ENCODE results near the gene ABCA7. TPM values are rescaled to one million over a fixed set of nuclear protein-coding genes. Genes with fewer than 3 reads are reported as not detected.
A peak's percentile ranks its signal among the peaks of the same experiment; 100 is the strongest.
"Not testable (repeated sequence)": the region's sequence is repeated elsewhere in the genome, so short reads cannot be mapped to it uniquely, and the experiment has no call there.

The ABCA7 gene
- total RNA-seq, 3 donors from 2014 or later (not counting 1 experiment from before 2014, with no cell fraction given), result 73.3 to 149 (median 121) TPM

- Mint-ChIP-seq H3K36me3 (no peaks in the 10 kb centered on the region), H3K4me1 (peaks cover 24 to 49% of the 10 kb centered on the region in 2 donors)
These were observed 19.0 kb upstream of the ABCA7 start, which contains the start of gene TMEM259 for GRCh38 chr19:1020868-1021425. TSS of gene TMEM259 (minus strand) at chr19:1021123. CDS start at chr19:1020996, 127 bp downstream.

GRCh38 chr19:1023883-1024188 lies 16.1 kb upstream of the ABCA7 start:
- WGBS (ENCODE audit: insufficient coverage), result 91% methylated on average over 5 of the region's 5 CpGs
- H3K27ac Mint-ChIP-seq, result not testable (repeated sequence)

More at GRCh38 chr19:1020868-1021425, 19.0 kb upstream of the ABCA7 start, which contains the start of gene TMEM259:
- TF ChIP-seq, protein P1, sequence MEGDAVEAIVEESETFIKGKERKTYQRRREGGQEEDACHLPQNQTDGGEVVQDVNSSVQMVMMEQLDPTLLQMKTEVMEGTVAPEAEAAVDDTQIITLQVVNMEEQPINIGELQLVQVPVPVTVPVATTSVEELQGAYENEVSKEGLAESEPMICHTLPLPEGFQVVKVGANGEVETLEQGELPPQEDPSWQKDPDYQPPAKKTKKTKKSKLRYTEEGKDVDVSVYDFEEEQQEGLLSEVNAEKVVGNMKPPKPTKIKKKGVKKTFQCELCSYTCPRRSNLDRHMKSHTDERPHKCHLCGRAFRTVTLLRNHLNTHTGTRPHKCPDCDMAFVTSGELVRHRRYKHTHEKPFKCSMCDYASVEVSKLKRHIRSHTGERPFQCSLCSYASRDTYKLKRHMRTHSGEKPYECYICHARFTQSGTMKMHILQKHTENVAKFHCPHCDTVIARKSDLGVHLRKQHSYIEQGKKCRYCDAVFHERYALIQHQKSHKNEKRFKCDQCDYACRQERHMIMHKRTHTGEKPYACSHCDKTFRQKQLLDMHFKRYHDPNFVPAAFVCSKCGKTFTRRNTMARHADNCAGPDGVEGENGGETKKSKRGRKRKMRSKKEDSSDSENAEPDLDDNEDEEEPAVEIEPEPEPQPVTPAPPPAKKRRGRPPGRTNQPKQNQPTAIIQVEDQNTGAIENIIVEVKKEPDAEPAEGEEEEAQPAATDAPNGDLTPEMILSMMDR (IDR thresholded peaks at IDR 0.05), result no peak
- DNase-seq (peak; percentile 97 to 98), ATAC-seq (peak; percentile 88 to 98 (median 88))
- H3K27ac Mint-ChIP-seq, result peak within 1 kb of the TSS; percentile 100
- 0% methylated on average over 66 of the region's 68 CpGs for WGBS (ENCODE audit: insufficient coverage)
- intact Hi-C loops (cut with micrococcal nuclease), result loop anchor here (1.0 to 5.0 kb wide), 3 partner anchors 20 to 226 kb away; partner anchors contain the start of genes ABCA7, GPX4 and MIDN
- no peaks in the 10 kb centered on the region for H3K27me3 ChIP-seq (ENCODE audit: control insufficient read depth, insufficient read depth, low read length)
- H3K27ac ChIP-seq (ENCODE audit: low read length), result peak within 1 kb of the TSS; percentile 100
- H3K27me3 Mint-ChIP-seq (ENCODE audit: low read depth in 2 of 2), result peaks cover 0 to 3% of the 10 kb centered on the region in 2 donors
- no peaks in the 10 kb centered on the region for H3K9me3 Mint-ChIP-seq
- peaks cover 9% of the 10 kb centered on the region for H3K36me3 ChIP-seq (ENCODE audit: control insufficient read depth, insufficient read depth, low read length)
- peak within 1 kb of the TSS; percentile 94 for H3K4me3 ChIP-seq (ENCODE audit: low read length)
- H3K9me3 ChIP-seq (ENCODE audit: control insufficient read depth, insufficient read depth, low read length), result no peaks in the 10 kb centered on the region
- peak within 1 kb of the TSS; percentile 92 for H3K4me3 Mint-ChIP-seq
- peaks cover 66% of the 10 kb centered on the region for H3K4me1 ChIP-seq (ENCODE audit: control insufficient read depth, insufficient read depth, low read length)

DNA sequence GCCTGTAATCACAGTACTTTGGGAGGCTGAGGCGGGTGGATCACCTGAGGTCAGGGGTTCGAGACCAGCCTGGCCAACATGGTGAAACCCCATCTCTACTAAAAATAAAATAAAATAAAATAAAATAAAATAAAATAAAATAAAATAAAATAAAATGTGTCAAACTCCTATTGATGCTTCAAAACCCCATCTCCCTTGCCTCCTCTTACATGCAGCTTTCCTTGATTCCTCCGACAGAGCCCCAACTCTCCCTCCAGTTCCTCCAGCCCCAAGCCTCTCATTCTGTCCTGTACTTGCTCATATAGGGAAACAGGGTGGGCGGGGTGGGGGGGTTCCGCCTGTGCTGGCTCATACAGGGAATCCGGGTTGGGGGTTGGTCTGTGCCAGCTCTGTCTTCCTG lies 14.8 kb upstream of the ABCA7 start:
- H3K36me3 ChIP-seq (ENCODE audit: control insufficient read depth, insufficient read depth, low read length); H3K27ac Mint-ChIP-seq; H3K27me3 ChIP-seq (ENCODE audit: control insufficient read depth, insufficient read depth, low read length); DNase-seq; H3K9me3 ChIP-seq (ENCODE audit: control insufficient read depth, insufficient read depth, low read length); ATAC-seq; intact Hi-C loops (cut with micrococcal nuclease); H3K27ac ChIP-seq (ENCODE audit: low read length); H3K27me3 Mint-ChIP-seq (ENCODE audit: low read depth in 2 of 2); H3K4me3 ChIP-seq (ENCODE audit: low read length); H3K9me3 Mint-ChIP-seq; H3K36me3 Mint-ChIP-seq: not testable (repeated sequence)
- Mint-ChIP-seq H3K4me1 (peaks cover 19 to 30% of the 10 kb centered on the region in 2 donors), H3K4me3 (peak overlapping the region; percentile 14)
- H3K4me1 ChIP-seq (ENCODE audit: control insufficient read depth, insufficient read depth, low read length), result peaks cover 59% of the 10 kb centered on the region
- WGBS (ENCODE audit: insufficient coverage), result 90% methylated on average over 3 of the region's 6 CpGs

More at GRCh38 chr19:1023883-1024188, 16.1 kb upstream of the ABCA7 start:
- H3K9me3 Mint-ChIP-seq; H3K36me3 Mint-ChIP-seq; H3K36me3 ChIP-seq (ENCODE audit: control insufficient read depth, insufficient read depth, low read length); H3K4me3 Mint-ChIP-seq; DNase-seq; ATAC-seq; H3K27me3 ChIP-seq (ENCODE audit: control insufficient read depth, insufficient read depth, low read length); H3K27ac ChIP-seq (ENCODE audit: low read length); H3K4me3 ChIP-seq (ENCODE audit: low read length); H3K9me3 ChIP-seq (ENCODE audit: control insufficient read depth, insufficient read depth, low read length); H3K27me3 Mint-ChIP-seq (ENCODE audit: low read depth in 2 of 2): not testable (repeated sequence)
- intact Hi-C loops (cut with micrococcal nuclease), result loop anchor here (5.0 kb wide), 1 partner anchor 223 kb away; the partner anchor contains the start of gene MIDN
- H3K4me1 Mint-ChIP-seq, result peaks cover 15 to 34% of the 10 kb centered on the region in 2 donors
- H3K4me1 ChIP-seq (ENCODE audit: control insufficient read depth, insufficient read depth, low read length), result peaks cover 59% of the 10 kb centered on the region

DNA sequence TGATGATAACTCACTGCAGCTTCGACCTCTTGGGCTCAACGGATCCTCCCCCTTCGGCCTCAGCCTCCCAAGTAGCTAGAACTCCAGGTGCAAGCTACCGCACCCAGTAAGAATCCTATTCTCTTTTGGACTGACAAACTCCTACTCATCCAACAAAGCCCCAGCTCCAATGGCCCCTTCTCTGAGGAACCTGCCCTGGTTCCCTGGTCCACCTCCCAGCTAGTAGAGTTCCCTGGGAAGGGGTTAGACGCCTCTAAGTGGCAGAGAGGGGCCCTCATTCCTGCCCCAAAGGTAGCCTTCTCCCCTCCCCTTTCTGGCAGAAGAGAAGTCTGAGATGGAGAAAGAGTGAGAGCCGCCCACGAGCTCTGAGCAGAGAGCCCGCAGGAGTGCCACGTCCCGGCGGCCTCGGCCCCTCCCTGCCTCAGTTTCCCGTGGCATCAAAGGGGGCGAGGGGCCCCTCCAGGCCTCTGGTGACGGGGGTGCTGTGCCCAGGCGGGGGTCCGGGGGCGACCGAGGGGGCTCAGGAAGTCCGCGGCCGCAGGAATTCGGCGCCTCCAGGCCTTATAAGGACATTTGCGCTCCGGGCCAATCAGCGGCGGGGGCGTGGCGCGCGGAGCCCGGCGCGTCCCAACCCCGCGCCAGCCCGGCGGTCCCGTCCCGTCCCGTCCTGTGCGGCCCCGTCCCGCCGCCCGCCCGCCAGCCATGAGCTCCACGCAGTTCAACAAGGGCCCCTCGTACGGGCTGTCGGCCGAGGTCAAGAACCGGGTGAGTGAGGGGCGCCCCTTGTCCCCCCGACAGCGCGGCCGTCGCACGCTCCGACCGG lies 13.7 kb upstream of the ABCA7 start, which contains the start of gene CNN2:
CNN2 (plus strand) TSS at position 649 of the 823 bp plus-strand sequence; CDS start at position 703, 54 bp downstream.
- peaks cover 2% of the 10 kb centered on the region for H3K36me3 ChIP-seq (ENCODE audit: control insufficient read depth, insufficient read depth, low read length)
- peak within 1 kb of the TSS; percentile 82 for H3K27ac ChIP-seq (ENCODE audit: low read length)
- DNase-seq (peak; percentile 61 to 80), ATAC-seq (peak; percentile 46 to 70 (median 48))
- WGBS (ENCODE audit: insufficient coverage), result 5% methylated on average over 62 of the region's 63 CpGs
- peaks cover 62% of the 10 kb centered on the region for H3K4me1 ChIP-seq (ENCODE audit: control insufficient read depth, insufficient read depth, low read length)
- peak within 1 kb of the TSS; percentile 61 for H3K4me3 ChIP-seq (ENCODE audit: low read length)
- H3K27ac Mint-ChIP-seq, result peak within 1 kb of the TSS; percentile 84 to 88
- H3K4me1 Mint-ChIP-seq, result peaks cover 26 to 34% of the 10 kb centered on the region in 2 donors
- H3K27me3 ChIP-seq (ENCODE audit: control insufficient read depth, insufficient read depth, low read length), result no peaks in the 10 kb centered on the region
- no peaks in the 10 kb centered on the region for H3K9me3 ChIP-seq (ENCODE audit: control insufficient read depth, insufficient read depth, low read length)
- H3K27me3 Mint-ChIP-seq (ENCODE audit: low read depth in 2 of 2), result peaks cover 0 to 2% of the 10 kb centered on the region in 2 donors
- TF ChIP-seq, protein P1 (IDR thresholded peaks at IDR 0.05), result no peak
- H3K36me3 Mint-ChIP-seq, result no peaks in the 10 kb centered on the region
- intact Hi-C loops (cut with micrococcal nuclease), result no loop called here
- no peaks in the 10 kb centered on the region for H3K9me3 Mint-ChIP-seq
- peak within 1 kb of the TSS; percentile 94 for H3K4me3 Mint-ChIP-seq
